NCI-H2107 (cell line): Measurements from ENCODE around the gene MACF1.
"Not testable (repeated sequence)": the region's sequence is repeated elsewhere in the genome, so short reads cannot be mapped to it uniquely, and the experiment has no call there.

ENCODE experiments used
- DNase-seq: peaks from one replicate; lab custom pipeline; 2025; lab: John Stamatoyannopoulos, UW

Gene MACF1

GRCh38 chr1:39492118-39493042, 287.9 kb downstream of the MACF1 start:
- DNase-seq = not testable (repeated sequence)

DNA sequence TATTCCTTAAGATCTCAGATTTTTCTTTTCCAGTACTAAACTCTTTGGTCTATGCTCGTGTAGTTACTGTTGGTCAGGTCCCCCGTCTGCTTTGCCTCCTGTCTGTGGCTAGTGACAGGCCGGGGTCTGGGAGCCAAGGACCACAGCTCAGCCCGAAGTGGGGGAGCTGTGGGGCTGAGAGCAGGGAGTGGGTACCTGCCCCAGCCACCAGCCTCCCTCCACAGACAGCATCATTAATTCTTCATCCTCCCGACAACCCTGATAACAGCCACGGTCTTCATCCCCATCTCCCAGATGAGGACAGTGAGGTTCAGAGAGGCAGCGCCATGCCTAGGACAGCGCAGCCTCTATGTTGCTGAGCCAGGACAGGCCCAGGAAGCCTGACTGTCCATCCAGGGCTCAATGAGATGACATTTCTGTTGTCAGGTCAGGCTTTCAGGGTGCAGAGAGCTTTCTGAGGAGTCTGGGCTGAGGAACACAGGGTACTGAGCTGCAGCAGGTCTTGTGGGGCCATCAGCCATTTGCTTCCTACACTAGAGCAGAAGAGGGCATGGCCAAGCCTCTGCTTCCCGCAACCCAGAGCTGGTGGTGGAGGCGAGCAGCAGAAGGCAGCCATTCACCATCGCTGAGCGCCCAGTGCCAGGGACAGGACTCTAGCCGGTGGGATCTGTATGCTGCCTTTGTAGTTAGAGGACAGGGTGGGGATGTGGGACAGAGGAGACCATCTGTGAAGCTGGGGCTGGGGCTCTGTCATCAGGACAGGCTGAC, 288.7 kb downstream of the MACF1 start:
- DNase-seq = not testable (repeated sequence)

DNA sequence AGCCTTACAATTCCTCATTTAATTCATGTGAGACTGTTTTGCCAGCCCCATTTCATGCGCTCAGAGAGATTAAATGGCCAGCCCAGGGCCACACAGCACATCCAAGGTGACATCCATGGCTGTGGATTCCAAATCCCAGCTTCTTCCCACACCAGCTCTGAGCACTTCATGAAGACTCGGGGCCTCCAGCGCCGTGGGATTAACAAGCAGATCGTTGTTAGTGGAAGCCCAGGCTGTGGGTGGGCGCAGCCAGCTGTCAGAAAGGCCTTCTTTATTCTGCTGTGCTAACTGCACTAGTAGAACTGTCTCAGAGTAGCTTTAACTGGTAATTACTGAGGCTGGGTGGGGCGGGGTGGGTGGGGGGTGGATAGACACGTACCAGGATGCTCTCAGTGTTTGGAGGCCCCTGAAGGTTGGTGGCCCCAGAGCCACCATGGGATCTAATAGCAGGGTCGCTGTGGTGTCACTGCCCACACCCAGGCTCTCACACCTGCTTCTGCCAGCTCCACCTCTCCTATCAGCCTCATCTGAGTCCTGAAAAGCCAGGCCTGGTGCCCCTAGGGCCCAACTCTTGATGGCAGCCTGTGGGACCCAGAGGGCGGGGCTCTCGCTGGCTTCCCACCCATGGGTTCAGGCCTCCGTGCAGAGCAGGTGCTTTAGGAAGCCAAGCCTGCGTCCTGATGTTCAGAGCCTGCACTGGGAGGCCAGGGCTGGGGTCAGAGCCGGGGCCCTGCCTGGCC, 290.3 kb downstream of the MACF1 start:
- no peak for DNase-seq

GRCh38 chr1:39496520-39496919, 292.0 kb downstream of the MACF1 start:
- DNase-seq = not testable (repeated sequence)

DNA sequence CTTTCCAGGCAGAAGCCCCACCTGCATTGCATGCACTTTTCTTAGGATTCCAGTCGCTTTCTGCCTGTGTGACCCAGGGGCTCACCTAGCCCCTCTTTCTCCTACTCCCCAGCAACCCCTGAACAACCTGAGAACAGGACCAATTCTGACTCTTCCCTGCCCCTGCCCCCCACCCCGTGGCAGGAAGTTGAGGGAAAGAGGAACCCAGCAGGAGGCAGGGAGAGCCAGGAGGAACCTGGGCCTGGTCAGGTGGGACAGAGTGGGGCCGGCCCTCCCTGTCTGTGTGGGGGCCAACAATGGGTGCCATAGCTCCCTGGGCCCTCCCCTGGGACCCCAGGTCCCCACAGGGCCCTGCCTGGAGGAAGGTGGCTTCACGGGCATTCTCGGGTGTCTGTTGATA, 293.1 kb downstream of the MACF1 start:
- DNase-seq = no peak

- not testable (repeated sequence) for DNase-seq
Observed at GRCh38 chr1:39498096-39498710, 293.7 kb downstream of the MACF1 start.

DNA sequence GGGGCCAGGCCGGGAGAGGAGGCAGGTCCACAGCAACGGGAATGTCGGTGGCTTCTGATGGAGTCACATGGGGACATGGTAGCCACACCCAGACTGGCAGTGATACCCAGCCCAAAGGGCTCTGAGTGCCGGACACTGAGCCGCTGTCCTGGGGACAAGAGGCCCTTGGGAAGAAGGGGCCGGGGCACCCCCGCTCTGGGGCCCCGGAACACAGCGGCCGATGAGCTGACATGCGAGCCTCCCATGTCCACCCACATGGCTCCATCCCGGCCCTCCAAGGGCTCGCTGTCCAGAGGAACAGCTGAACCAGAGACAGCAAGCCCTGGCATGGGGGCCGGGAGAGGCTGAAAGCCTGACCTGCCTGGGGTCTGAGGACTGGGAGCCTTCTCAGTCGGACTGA, 294.3 kb downstream of the MACF1 start:
- DNase-seq = not testable (repeated sequence)

DNA sequence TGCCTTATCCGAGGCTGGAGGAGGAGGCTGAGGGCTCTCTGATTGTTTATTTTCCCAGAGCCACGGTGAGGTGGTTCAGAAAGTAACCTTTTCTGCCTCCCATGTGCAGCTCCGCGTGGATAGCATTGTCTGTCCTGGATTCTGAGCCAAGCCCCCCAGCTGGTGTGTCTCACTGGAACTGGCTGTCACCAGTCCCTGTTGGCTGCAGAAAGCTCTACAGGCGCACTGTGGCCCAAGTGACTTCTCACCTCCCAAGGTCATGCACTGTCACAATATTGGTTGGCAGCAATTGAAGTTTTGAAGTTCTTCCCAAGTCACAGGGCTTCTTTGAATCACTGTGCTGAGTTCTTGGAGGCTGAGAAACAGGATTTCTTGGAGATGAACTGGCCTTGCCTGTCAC, 295.2 kb downstream of the MACF1 start:
- DNase-seq = no peak

GRCh38 chr1:39500862-39501389, 296.4 kb downstream of the MACF1 start:
- no peak for DNase-seq

DNA sequence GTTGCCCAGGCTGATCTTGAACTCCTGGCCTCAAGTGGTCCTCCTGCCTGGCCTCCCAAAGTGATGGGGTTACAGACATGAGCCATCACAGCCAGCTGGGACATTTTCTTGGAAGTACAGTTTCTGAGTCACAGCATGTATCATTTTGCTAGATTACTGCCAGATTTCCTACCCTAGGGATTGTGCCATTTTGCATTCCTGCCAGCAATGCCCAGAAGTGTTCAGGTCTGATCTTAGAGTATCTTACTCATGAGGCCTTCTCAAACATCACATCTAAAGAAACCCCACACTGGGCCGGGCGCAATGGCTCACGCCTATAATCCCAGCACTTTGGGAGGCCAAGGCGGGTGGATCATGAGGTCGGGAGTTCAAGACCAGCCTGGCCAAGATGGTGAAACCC, 297.2 kb downstream of the MACF1 start:
- no peak for DNase-seq

DNA sequence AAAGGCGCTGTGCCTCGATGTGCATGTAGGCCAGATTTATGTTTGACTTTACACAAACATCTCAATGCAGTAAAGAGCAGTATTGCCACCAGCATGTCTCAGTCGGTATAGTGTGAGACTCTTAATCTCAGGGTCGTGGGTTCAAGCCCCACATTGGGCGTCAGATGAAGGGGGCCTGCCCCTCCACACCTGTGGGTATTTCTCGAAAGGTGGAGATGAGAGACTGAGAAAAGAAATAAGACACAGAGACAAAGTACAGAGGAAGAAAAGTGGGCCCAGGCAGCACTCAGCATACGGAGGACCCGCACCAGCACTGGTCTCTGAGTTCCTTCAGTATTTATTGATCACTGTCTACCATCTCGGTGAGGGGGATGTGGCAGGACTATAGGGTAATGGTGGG, 299.9 kb downstream of the MACF1 start:
- DNase-seq = not testable (repeated sequence)

- no peak for DNase-seq
Observed at GRCh38 chr1:39505289-39505688, 300.8 kb downstream of the MACF1 start.

DNA sequence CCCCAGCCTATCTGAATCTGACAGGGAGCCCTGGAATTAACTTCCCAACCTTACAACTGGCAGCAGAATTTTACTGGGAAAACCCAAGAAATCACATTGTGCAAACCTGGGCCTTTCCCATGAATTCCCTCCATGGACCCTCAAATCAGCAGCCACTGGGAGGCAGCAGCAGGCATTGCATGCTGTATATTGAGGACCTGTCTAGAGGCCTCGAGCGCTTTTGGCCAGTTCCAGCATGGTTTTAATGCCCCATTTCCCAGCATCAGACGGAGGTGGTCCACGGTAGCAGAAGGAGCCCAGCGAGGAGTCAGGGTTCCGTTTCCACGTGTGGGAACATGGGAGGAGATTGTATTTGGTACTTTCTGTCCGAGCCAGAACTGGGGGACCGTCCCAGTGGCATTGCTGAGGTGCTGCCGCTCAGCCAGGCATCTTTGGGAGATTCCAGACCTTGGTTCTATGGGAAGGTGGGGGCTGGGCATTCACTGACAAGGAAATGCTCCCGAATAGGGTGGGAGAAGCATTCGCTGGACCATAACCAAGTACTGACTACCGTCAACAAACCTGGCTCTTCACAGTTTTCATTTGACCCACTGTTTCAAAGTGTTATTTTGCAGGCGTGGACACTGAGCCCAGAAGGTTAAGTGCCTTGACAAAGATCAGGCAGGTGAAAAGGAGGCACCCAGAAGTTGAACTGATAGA, 302.9 kb downstream of the MACF1 start:
- DNase-seq = peak; percentile 93

DNA sequence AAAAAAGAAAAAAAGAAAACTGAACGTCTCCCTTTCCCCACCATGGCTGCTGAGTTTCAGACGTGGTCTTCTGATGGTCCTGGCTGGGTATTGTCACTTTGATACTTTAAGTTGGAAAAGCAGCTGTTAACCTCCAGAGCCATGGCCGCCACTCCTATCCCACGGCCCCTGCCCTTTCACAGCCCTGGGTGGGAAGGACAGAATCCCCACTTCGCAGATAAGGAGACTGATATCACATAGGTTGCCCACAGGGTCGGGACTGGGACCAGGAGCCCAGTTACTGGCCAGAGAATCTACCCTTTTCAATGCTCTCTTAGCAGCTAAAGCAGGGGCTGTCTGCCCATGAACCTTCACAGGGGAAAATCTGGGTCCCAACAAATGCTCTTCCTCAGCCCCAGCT, 303.8 kb downstream of the MACF1 start:
- no peak for DNase-seq

DNA sequence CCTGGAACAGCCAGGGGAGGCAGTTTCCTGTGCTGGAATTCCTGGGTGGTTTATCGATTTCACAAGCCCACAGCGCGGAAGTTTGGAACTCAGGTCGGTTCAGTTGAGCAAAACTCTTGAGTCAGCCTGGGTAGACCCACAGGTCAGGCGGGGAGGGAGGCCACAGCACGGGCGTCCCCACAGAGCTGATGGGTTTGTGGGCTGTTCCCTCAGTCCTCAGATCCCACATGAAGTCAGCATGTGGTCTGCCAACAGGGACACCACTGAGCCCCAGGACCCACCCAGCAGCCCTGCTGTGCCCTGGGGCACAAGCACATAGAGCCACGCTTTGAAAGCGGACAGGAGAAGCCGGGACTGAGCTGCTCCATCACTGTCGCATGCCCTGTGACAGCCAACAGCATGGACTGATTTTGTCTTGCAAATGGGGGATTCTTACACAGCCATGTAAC, 304.4 kb downstream of the MACF1 start:
- DNase-seq = no peak

GRCh38 chr1:39509360-39510009, 305.0 kb downstream of the MACF1 start:
- no peak for DNase-seq

- not testable (repeated sequence) for DNase-seq
Observed at GRCh38 chr1:39510570-39511186, 306.2 kb downstream of the MACF1 start.

DNA sequence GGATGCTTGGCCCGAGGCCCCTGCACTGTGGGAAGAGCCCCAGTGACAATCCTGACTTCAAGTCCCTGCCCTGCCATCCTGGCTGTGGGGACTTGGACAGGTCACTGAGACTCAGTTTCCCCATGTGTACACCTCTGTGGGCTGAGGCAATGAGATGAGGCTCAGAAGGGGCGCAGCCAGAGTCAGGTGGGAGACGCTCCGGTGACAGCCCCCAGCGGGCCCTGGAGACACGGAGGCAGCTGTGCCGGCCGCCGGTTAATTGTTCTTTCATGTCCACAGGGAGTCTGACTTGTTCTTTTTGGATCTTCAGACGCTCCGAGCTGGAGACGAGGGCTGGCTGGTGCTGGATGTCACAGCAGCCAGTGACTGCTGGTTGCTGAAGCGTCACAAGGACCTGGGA, 307.0 kb downstream of the MACF1 start:
- not testable (repeated sequence) for DNase-seq

DNA sequence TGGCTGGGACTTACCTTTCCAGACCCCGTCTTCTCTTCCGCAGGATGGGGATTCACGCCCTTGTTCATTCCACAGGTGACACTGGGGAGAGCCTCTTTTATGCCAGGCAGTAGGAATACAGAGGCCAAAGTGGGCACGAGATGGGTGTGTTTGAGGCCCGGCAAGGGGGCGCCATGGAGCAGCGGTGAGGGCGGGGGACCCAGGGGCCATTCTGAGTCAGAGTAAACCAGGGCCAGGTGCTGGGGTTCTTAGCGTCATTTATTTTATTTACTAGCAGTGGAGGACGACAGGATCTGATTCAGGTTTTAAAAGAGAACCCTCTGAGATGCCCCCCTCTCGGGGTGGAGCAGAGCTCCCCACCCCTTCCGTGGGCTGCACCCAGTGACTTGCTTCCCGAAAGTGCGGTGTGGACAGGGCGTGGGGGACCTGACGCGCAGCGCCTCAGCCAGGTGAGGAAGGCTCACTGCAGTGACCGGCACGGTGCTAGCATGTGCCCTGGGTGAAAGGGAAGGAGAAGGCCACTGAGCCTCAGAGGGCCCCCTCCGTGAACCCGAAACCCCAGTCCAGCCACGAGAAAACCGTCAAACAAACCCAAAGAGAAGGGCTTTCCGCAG, 307.8 kb downstream of the MACF1 start:
- not testable (repeated sequence) for DNase-seq
